GM23338 (cell line): Measurements from ENCODE around the gene THADA.

Experiments
- CTCF ChIP-seq, 2 experiments: fragments of 200-600 bp in 1 of 2; sonication (generic) in 1 of 2; conservative IDR thresholded peaks; 2 replicates each; pipeline versions ENCODE4 v1.5.1 to v1.6.1; 2016 to 2017; ENCODE audit warnings: antibody characterized with exemption in 2 of 2, low read depth in 2 of 2, mild to moderate bottlenecking in 2 of 2, moderate library complexity in 1 of 2
- EZH2phosphoT487 ChIP-seq: fragments of 200-600 bp; sonication (generic); IDR thresholded peaks from one replicate; pipeline ENCODE4 v1.8.1; 2018; ENCODE audit warnings: antibody characterized with exemption; ENCODE audit not compliant: unreplicated experiment
- REST ChIP-seq: IDR thresholded peaks from one replicate; pipeline ENCODE4 v1.6.1; 2018; ENCODE audit warnings: antibody characterized with exemption; ENCODE audit not compliant: unreplicated experiment
- ZNF331 ChIP-seq: fragments of 250-450 bp; sonication (Bioruptor Pico); IDR thresholded peaks from 2 replicates; pipeline ENCODE4 v1.5.0; 2020; ENCODE audit warnings: low read depth, mild to moderate bottlenecking, moderate library complexity

GRCh38 chr2:43228321-43228751, 367.5 kb downstream of the THADA start:
- TF ChIP-seq REST (no peak), CTCF (conservative IDR thresholded peaks at IDR 0.05; ENCODE audit: low read depth in 2 of 2) (no peak), ZNF331 (CRISPR knock-in tag) (no peak), EZH2phosphoT487 (no peak)
